ENCODE results near the gene SLC25A24. TPM values are rescaled to one million over a fixed set of nuclear protein-coding genes. Genes with fewer than 3 reads are reported as not detected.

Gene SLC25A24
- total and polyA plus RNA-seq, 9 donors = 13.9 to 32.7 (median 27.6) TPM

- Histone ChIP-seq H3K27me3 (no peaks in the 10 kb centered on the region), H3K9me3 (no peaks in the 10 kb centered on the region)
- 82 to 87% (median 85%) methylated on average over 4 of the region's 4 CpGs for WGBS, 3 donors
Measured at GRCh38 chr1:108129999-108130398, 70.1 kb downstream of the SLC25A24 start.

GRCh38 chr1:108125312-108126138, 74.6 kb downstream of the SLC25A24 start:
- intact Hi-C loops (cut with DNase I) = loop anchor here in 3 of 4 donors (10.0 kb wide), 1 partner anchor 341 kb away; no protein-coding TSS in a partner anchor
- 6 to 9% (median 7%) methylated on average over 7 of the region's 7 CpGs for WGBS, 3 donors
- Histone ChIP-seq H3K27ac (no peak overlapping the region), H3K27me3 (no peaks in the 10 kb centered on the region), H3K9me3 (no peaks in the 10 kb centered on the region), H3K4me1 (ENCODE audit: insufficient read depth) (no peaks in the 10 kb centered on the region), H3K4me3 (no peak overlapping the region), H3K36me3 (no peaks in the 10 kb centered on the region)
- TF ChIP-seq EP300 (IDR thresholded peaks at IDR 0.05) (no peak), CTCF (IDR thresholded peaks at IDR 0.05) (peak; percentile 37 to 52 (median 41))
- DNase-seq = peak; percentile 14 to 41 (median 28)

More at GRCh38 chr1:108129999-108130398, 70.1 kb downstream of the SLC25A24 start:
- Histone ChIP-seq H3K36me3 (no peaks in the 10 kb centered on the region), H3K4me3 (no peak overlapping the region), H3K4me1 (ENCODE audit: insufficient read depth) (no peaks in the 10 kb centered on the region), H3K27ac (no peak overlapping the region)
- no peak for TF ChIP-seq EP300 (IDR thresholded peaks at IDR 0.05)
- TF ChIP-seq CTCF (IDR thresholded peaks at IDR 0.05) = no peak
- TF ChIP-seq POLR2A (IDR thresholded peaks at IDR 0.05) = no peak
- DNase-seq = no peak
- intact Hi-C loops (cut with DNase I) = loop anchor here in 3 of 4 donors (10.0 kb wide), 1 partner anchor 345 kb away; no protein-coding TSS in a partner anchor

- intact Hi-C loops (cut with DNase I) = loop anchor here (5.0 to 10.0 kb wide), 2 partner anchors 340 to 342 kb away; no protein-coding TSS in a partner anchor
- TF ChIP-seq EP300 (IDR thresholded peaks at IDR 0.05) (no peak), POLR2A (IDR thresholded peaks at IDR 0.05) (no peak), CTCF (IDR thresholded peaks at IDR 0.05) (no peak)
- Histone ChIP-seq H3K9me3 (no peaks in the 10 kb centered on the region), H3K27me3 (no peaks in the 10 kb centered on the region), H3K27ac (no peak overlapping the region), H3K4me1 (ENCODE audit: insufficient read depth) (no peaks in the 10 kb centered on the region), H3K4me3 (no peak overlapping the region), H3K36me3 (no peaks in the 10 kb centered on the region)
- 60 to 67% (median 62%) methylated on average over 12 of the region's 12 CpGs for WGBS, 3 donors
- no peak for DNase-seq
Measured at GRCh38 chr1:108124622-108125311, 75.4 kb downstream of the SLC25A24 start.

GRCh38 chr1:108124023-108124422, 76.1 kb downstream of the SLC25A24 start:
- DNase-seq = no peak
- TF ChIP-seq CTCF (IDR thresholded peaks at IDR 0.05) (no peak), POLR2A (IDR thresholded peaks at IDR 0.05) (no peak), EP300 (IDR thresholded peaks at IDR 0.05) (no peak)
- no peak overlapping the region for H3K4me3 ChIP-seq
- no peaks in the 10 kb centered on the region for H3K27me3 ChIP-seq
- H3K27ac ChIP-seq = no peak overlapping the region
- WGBS, 3 donors = 82 to 96% (median 86%) methylated on average over 1 of the region's 1 CpG
- no peaks in the 10 kb centered on the region for H3K9me3 ChIP-seq
- intact Hi-C loops (cut with DNase I) = loop anchor here (5.0 to 10.0 kb wide), 2 partner anchors 339 to 342 kb away; no protein-coding TSS in a partner anchor
- no peaks in the 10 kb centered on the region for H3K4me1 ChIP-seq (ENCODE audit: insufficient read depth)
- no peaks in the 10 kb centered on the region for H3K36me3 ChIP-seq

All from ovary (tissue), 9 donors.